Bronchial epithelial cell (primary cell): ENCODE data around the gene CDC42. TPM values are rescaled to one million over a fixed set of nuclear protein-coding genes. Genes with fewer than 3 reads are reported as not detected.

Experiments
- DNase-seq: peaks from one replicate; pipeline ENCODE4 v3.0.0-alpha.2; 2010; ENCODE audit warnings: low read depth
- FAIRE-seq: peaks from 2 replicates; lab custom pipeline; 2011; peaks lifted over from hg19 to GRCh38; lab: Jason Lieb, UNC
- H3K27me3 ChIP-seq: 2 replicates; pipeline ENCODE4 v1.5.1; 2011; ENCODE audit warnings: low read length; ENCODE audit not compliant: control insufficient read depth, insufficient read depth
- H3K36me3 ChIP-seq: 2 replicates; pipeline ENCODE4 v1.5.1; 2011; ENCODE audit warnings: low read length; ENCODE audit not compliant: control insufficient read depth, insufficient read depth
- H3K4me3 ChIP-seq: 2 replicates; pipeline ENCODE4 v1.5.1; 2011; ENCODE audit warnings: mild to moderate bottlenecking, low read depth, low read length, control low read depth
- total RNA-seq: library from RNA; depleted of rRNA; stranded (reverse); fragments of >200 nt; gene quantifications from 2 replicates; pipeline ENCODE4 v1.2.1, GENCODE V29; 2014
- TF ChIP-seq, protein P1 (sequence below): IDR thresholded peaks from 2 replicates; pipeline ENCODE4 v1.5.1; 2011; ENCODE audit warnings: mild to moderate bottlenecking, moderate library complexity, low read length, control low read depth, inconsistent platforms; ENCODE audit not compliant: insufficient read depth, severe bottlenecking

Gene CDC42
- total RNA-seq, 1 donor from 2014 or later: 408 TPM

- Histone ChIP-seq H3K36me3 (peaks cover 4% of the 10 kb centered on the region), H3K4me3 (peak overlapping the region; percentile 62), H3K27me3 (no peaks in the 10 kb centered on the region)
- TF ChIP-seq, protein P1, sequence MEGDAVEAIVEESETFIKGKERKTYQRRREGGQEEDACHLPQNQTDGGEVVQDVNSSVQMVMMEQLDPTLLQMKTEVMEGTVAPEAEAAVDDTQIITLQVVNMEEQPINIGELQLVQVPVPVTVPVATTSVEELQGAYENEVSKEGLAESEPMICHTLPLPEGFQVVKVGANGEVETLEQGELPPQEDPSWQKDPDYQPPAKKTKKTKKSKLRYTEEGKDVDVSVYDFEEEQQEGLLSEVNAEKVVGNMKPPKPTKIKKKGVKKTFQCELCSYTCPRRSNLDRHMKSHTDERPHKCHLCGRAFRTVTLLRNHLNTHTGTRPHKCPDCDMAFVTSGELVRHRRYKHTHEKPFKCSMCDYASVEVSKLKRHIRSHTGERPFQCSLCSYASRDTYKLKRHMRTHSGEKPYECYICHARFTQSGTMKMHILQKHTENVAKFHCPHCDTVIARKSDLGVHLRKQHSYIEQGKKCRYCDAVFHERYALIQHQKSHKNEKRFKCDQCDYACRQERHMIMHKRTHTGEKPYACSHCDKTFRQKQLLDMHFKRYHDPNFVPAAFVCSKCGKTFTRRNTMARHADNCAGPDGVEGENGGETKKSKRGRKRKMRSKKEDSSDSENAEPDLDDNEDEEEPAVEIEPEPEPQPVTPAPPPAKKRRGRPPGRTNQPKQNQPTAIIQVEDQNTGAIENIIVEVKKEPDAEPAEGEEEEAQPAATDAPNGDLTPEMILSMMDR: no peak
- DNase-seq (peak; percentile 86), FAIRE-seq (no peak)
Observed at GRCh38 chr1:22053861-22054770, 1.6 kb downstream of the CDC42 start.

- Histone ChIP-seq H3K4me3 (no peak overlapping the region), H3K27me3 (no peaks in the 10 kb centered on the region), H3K36me3 (peaks cover 4% of the 10 kb centered on the region)
- TF ChIP-seq, protein P1: no peak
- FAIRE-seq: no peak
- DNase-seq: no peak
Observed at GRCh38 chr1:22055463-22055862, 3.0 kb downstream of the CDC42 start.

DNA sequence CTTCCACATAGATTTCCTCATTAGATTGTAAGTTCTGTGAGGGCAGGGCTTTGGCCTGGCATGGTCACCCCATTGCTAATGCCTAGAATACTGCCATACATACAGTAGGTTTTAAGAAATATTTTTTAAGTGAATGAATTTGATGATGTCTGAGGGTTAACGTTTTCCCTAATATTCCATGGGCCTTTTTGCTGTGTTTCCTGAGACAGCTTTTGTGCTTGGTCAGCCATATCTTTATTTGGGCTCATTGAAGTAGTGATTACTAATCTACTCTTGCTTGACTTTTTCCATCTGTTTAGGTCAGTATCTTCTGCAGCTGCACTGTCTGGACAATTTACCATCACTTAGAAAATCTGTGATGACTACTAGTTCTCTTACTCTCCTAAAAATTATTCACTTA is 3.5 kb downstream of the CDC42 start:
- TF ChIP-seq, protein P1: no peak
- peaks cover 4% of the 10 kb centered on the region for H3K36me3 ChIP-seq
- no peaks in the 10 kb centered on the region for H3K27me3 ChIP-seq
- no peak overlapping the region for H3K4me3 ChIP-seq
- DNase-seq (no peak), FAIRE-seq (no peak)

GRCh38 chr1:22056936-22057335 is 4.4 kb downstream of the CDC42 start:
- TF ChIP-seq, protein P1: no peak
- no peaks in the 10 kb centered on the region for H3K27me3 ChIP-seq
- no peak for FAIRE-seq
- H3K4me3 ChIP-seq: no peak overlapping the region
- peaks cover 4% of the 10 kb centered on the region for H3K36me3 ChIP-seq
- no peak for DNase-seq

DNA sequence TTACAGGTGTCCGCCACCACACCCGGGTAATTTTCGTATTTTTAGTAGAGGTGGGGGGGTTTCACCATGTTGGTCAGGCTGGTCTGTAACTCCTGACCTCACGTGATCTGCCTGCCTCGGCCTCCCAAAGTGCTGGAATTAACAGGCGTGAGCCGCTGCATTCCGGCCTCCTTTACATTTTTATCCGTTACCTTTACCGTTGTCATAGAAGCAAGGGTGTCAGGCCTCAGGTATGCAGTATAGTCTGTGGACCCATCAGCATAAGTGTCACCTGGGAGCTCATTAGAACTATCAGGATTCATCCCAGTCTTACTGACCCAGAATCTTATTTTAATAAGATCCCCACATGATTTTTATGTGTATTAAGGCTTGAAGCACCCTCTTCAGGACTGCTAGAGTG is 5.4 kb downstream of the CDC42 start:
- H3K4me3 ChIP-seq: no peak overlapping the region
- H3K36me3 ChIP-seq: peaks cover 4% of the 10 kb centered on the region
- DNase-seq: no peak
- TF ChIP-seq, protein P1: no peak
- no peak for FAIRE-seq
- H3K27me3 ChIP-seq: no peaks in the 10 kb centered on the region
